K562 (cell line): ENCODE measurements around the gene SGMS1.

ENCODE experiments used
- ETV5 ChIP-seq: sonication (generic); formaldehyde crosslinking; IDR thresholded peaks from 2 replicates; pipeline ENCODE4 v1.4.0; 2020; ENCODE audit warnings: low read depth, mild to moderate bottlenecking, missing genetic modification reagents
- GATAD2B ChIP-seq: fragments of 450-650 bp; IDR thresholded peaks from 2 replicates; pipeline ENCODE4 v1.6.1; 2017; ENCODE audit warnings: mild to moderate bottlenecking, borderline replicate concordance
- PHF8 ChIP-seq: fragments of 200-600 bp; sonication (generic); IDR thresholded peaks from 2 replicates; pipeline ENCODE4 v1.6.1; 2012; ENCODE audit warnings: mixed run types, mild to moderate bottlenecking, inconsistent platforms, low read length, moderate library complexity, borderline replicate concordance
- PHTF2 ChIP-seq: fragments of 250-450 bp; sonication (Bioruptor Pico); IDR thresholded peaks from 2 replicates; pipeline ENCODE4 v1.5.0; 2021; ENCODE audit warnings: mild to moderate bottlenecking
- RAD21 ChIP-seq, 2 experiments: fragments of 250-450 bp in 1 of 2; fragments of 450-650 bp in 1 of 2; sonication (Bioruptor Pico) in 1 of 2; formaldehyde crosslinking in 1 of 2; IDR thresholded peaks in 1 of 2; conservative IDR thresholded peaks in 1 of 2; 2 replicates each; pipeline versions ENCODE4 v1.4.0 to v1.8.0; 2020 to 2022; ENCODE audit warnings: mild to moderate bottlenecking in 2 of 2, moderate library complexity in 1 of 2
- SOX6 ChIP-seq: fragments of 450-650 bp; IDR thresholded peaks from 2 replicates; pipeline ENCODE4 v1.6.1; 2014; ENCODE audit warnings: mild to moderate bottlenecking
- ZBTB12 ChIP-seq: fragments of 250-450 bp; sonication (Bioruptor Pico); IDR thresholded peaks from 2 replicates; pipeline ENCODE4 v1.4.0; 2020
- TF ChIP-seq, protein P1 (sequence below): fragments of 250-450 bp; sonication (Bioruptor Pico); IDR thresholded peaks from 2 replicates; pipeline ENCODE4 v1.8.0; 2021; ENCODE audit warnings: borderline replicate concordance, mild to moderate bottlenecking, moderate library complexity; ENCODE audit not compliant: poor library complexity, severe bottlenecking
- TF ChIP-seq, protein P2 (sequence below): fragments of 450-650 bp; IDR thresholded peaks from 2 replicates; pipeline ENCODE4 v1.6.1; 2016; ENCODE audit warnings: borderline replicate concordance
- TF ChIP-seq, protein P3 (sequence below): fragments of 450-650 bp; IDR thresholded peaks from 2 replicates; pipeline ENCODE4 v1.6.1; 2016; ENCODE audit warnings: low read depth

GRCh38 chr10:50350366-50350765, 273.4 kb downstream of the SGMS1 start:
- TF ChIP-seq GATAD2B (no peak), ETV5 (CRISPR knock-in tag) (no peak), PHF8 (no peak), ZBTB12 (CRISPR knock-in tag) (no peak), RAD21 (CRISPR knock-in tag; conservative IDR thresholded peaks at IDR 0.05 in 1 of 2, IDR thresholded peaks at IDR 0.05 in 1 of 2) (no peak), SOX6 (no peak), PHTF2 (CRISPR knock-in tag) (no peak)
- TF ChIP-seq, protein P1, sequence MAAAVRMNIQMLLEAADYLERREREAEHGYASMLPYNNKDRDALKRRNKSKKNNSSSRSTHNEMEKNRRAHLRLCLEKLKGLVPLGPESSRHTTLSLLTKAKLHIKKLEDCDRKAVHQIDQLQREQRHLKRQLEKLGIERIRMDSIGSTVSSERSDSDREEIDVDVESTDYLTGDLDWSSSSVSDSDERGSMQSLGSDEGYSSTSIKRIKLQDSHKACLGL (CRISPR knock-in tag): no peak
- TF ChIP-seq, protein P2, sequence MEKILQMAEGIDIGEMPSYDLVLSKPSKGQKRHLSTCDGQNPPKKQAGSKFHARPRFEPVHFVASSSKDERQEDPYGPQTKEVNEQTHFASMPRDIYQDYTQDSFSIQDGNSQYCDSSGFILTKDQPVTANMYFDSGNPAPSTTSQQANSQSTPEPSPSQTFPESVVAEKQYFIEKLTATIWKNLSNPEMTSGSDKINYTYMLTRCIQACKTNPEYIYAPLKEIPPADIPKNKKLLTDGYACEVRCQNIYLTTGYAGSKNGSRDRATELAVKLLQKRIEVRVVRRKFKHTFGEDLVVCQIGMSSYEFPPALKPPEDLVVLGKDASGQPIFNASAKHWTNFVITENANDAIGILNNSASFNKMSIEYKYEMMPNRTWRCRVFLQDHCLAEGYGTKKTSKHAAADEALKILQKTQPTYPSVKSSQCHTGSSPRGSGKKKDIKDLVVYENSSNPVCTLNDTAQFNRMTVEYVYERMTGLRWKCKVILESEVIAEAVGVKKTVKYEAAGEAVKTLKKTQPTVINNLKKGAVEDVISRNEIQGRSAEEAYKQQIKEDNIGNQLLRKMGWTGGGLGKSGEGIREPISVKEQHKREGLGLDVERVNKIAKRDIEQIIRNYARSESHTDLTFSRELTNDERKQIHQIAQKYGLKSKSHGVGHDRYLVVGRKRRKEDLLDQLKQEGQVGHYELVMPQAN: no peak
- TF ChIP-seq, protein P3, sequence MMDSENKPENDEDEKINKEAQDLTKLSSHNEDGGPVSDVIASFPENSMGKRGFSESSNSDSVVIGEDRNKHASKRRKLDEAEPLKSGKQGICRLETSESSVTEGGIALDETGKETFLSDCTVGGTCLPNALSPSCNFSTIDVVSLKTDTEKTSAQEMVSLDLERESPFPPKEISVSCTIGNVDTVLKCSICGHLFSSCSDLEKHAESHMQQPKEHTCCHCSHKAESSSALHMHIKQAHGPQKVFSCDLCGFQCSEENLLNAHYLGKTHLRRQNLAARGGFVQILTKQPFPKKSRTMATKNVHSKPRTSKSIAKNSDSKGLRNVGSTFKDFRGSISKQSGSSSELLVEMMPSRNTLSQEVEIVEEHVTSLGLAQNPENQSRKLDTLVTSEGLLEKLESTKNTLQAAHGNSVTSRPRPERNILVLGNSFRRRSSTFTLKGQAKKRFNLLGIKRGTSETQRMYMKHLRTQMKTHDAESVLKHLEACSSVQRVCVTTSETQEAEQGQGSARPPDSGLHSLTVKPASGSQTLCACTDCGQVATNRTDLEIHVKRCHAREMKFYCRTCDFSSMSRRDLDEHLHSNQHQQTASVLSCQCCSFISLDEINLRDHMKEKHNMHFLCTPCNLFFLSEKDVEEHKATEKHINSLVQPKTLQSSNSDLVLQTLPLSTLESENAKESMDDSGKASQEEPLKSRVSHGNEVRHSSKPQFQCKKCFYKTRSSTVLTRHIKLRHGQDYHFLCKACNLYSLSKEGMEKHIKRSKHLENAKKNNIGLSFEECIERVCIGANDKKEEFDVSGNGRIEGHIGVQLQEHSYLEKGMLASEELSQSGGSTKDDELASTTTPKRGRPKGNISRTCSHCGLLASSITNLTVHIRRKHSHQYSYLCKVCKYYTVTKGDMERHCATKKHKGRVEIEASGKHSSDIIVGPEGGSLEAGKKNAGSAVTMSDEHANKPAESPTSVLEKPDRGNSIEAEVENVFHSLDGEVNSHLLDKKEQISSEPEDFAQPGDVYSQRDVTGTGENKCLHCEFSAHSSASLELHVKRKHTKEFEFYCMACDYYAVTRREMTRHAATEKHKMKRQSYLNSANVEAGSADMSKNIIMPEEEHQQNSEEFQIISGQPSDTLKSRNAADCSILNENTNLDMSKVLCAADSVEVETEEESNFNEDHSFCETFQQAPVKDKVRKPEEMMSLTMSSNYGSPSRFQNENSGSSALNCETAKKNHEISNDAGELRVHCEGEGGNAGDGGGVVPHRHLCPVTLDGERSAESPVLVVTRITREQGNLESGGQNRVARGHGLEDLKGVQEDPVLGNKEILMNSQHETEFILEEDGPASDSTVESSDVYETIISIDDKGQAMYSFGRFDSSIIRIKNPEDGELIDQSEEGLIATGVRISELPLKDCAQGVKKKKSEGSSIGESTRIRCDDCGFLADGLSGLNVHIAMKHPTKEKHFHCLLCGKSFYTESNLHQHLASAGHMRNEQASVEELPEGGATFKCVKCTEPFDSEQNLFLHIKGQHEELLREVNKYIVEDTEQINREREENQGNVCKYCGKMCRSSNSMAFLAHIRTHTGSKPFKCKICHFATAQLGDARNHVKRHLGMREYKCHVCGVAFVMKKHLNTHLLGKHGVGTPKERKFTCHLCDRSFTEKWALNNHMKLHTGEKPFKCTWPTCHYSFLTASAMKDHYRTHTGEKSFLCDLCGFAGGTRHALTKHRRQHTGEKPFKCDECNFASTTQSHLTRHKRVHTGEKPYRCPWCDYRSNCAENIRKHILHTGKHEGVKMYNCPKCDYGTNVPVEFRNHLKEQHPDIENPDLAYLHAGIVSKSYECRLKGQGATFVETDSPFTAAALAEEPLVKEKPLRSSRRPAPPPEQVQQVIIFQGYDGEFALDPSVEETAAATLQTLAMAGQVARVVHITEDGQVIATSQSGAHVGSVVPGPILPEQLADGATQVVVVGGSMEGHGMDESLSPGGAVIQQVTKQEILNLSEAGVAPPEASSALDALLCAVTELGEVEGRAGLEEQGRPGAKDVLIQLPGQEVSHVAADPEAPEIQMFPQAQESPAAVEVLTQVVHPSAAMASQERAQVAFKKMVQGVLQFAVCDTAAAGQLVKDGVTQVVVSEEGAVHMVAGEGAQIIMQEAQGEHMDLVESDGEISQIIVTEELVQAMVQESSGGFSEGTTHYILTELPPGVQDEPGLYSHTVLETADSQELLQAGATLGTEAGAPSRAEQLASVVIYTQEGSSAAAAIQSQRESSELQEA: no peak
